IPS DF 6.9 (cell line): ENCODE measurements around the gene UNC79.

Experiments
- DNase-seq: peaks from one replicate; pipeline ENCODE4 v3.0.0-alpha.2; 2013; ENCODE audit warnings: low read depth, low spot score
- H3K27ac ChIP-seq: one replicate; pipeline ENCODE4 v1.5.1; 2013; ENCODE audit warnings: low read length, control low read depth
- H3K27me3 ChIP-seq: 2 replicates; pipeline ENCODE4 v1.6.1; 2013; ENCODE audit warnings: mild to moderate bottlenecking, low read length; ENCODE audit not compliant: control insufficient read depth, insufficient read depth
- H3K36me3 ChIP-seq: 2 replicates; pipeline ENCODE4 v1.6.1; 2013; ENCODE audit warnings: low read length; ENCODE audit not compliant: control insufficient read depth, insufficient read depth
- H3K4me1 ChIP-seq: 2 replicates; pipeline ENCODE4 v1.6.1; 2013; ENCODE audit warnings: low read length; ENCODE audit not compliant: control insufficient read depth, insufficient read depth
- H3K4me3 ChIP-seq: 2 replicates; pipeline ENCODE4 v1.5.1; 2013; ENCODE audit warnings: mild to moderate bottlenecking, low read length
- H3K9me3 ChIP-seq: 2 replicates; pipeline ENCODE4 v1.6.1; 2013; ENCODE audit warnings: low read length, inconsistent platforms; ENCODE audit not compliant: control insufficient read depth, insufficient read depth
- WGBS: extraction: QIAGEN DNeasy Blood & Tissue Kit; methylation state at CpG from one replicate; pipeline ENCODE4 v1.1.7; 2013; ENCODE audit warnings: mixed read lengths, missing lambda C conversion rate; ENCODE audit not compliant: insufficient read length, insufficient coverage; 5-methylcytosine and 5-hydroxymethylcytosine counted together

UNC79 gene

DNA sequence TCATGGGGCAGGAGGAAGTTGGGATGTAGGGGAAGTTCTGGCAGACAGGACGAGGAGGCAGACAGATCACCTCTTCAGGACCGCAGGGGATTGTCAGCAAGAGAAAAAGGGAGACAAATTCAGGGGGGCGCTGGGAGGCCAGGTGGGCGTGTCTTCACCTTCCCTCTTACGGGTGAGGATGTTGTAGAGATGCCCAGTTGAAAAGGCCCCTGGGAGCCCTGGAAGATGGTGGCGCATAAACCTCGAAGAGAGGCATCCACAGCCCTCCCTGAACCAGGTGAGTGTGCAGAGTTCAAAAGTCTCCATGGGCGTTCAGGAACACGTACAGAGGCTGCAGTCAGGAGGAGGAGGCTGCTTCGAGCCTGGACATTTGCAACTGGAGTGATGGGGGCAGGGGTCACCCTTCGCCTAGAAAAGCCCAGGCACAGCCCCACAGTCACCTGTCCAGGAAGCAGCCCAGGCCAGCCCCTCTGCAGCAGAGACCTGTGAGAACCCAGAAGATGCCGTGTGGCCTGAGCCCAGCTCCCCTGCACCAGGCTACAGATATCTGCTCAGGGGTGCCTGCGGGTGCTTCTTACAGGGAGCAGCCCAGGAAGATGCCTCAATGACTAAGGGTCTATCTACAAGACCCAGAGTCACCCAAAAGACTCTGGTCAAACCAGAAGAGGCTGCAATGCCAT is 283.1 kb downstream of the UNC79 start:
- Histone ChIP-seq H3K4me3 (no peak overlapping the region), H3K27me3 (no peaks in the 10 kb centered on the region), H3K9me3 (no peaks in the 10 kb centered on the region), H3K4me1 (peaks cover 7% of the 10 kb centered on the region), H3K27ac (no peak overlapping the region), H3K36me3 (no peaks in the 10 kb centered on the region)
- DNase-seq, result no peak
- WGBS, result no CpG with 5 or more reads among the region's 13 CpGs

DNA sequence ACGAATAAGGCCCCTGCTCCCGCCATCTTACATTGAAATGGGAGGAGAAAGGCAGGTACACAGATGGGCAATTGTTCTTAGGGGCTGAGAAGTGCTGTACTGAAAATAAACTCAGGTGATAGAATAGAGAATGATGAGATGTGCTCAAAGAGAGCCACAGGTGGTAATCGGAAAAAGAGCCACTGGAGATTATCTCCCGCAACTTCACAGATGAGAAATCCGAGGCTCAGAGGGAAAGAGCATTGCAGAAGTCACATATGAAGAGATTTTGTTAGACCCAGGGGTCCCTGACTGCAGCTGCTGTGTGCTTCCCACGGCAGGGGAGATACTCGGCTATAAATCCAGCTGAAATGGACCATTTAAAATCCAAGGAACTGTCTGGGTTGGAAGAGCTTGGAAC is 283.9 kb downstream of the UNC79 start:
- Histone ChIP-seq H3K36me3 (no peaks in the 10 kb centered on the region), H3K4me1 (peaks cover 7% of the 10 kb centered on the region), H3K9me3 (no peaks in the 10 kb centered on the region), H3K4me3 (no peak overlapping the region), H3K27me3 (no peaks in the 10 kb centered on the region), H3K27ac (no peak overlapping the region)
- WGBS, result no CpG with 5 or more reads among the region's 7 CpGs
- DNase-seq, result no peak

DNA sequence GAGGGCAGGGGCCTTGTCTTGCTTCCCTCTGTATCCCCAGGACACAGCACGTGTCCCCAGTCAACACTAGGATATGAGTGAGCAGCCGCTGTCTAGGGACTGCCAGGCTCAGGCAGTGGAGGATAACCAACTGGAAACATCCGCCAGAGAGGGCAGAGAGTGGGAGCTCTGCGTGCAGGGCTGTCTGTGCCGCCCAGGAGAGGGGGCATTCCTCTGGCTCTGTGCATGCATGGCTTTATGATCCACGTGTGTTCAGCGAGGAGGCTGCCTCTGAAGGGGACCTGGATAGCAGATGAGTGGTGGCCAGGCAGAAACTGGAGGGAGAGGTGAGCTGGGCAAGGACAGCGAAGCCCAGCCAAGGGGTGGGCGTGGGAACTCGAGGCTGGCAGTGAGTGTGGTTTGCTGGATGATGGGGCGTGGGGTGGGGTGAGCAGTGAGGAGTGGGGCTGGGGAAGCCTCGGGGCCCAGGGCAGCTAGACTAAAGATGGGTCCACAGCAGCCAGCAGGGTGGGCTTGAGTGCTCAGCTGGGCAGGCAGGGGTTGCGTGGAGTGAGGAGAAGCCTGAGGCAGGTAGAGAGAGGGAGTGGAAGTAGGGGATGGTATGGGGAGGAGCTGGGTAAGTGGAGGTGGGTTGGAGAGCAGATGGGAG is 284.7 kb downstream of the UNC79 start:
- no CpG with 5 or more reads among the region's 13 CpGs for WGBS
- Histone ChIP-seq H3K27ac (no peak overlapping the region), H3K4me3 (no peak overlapping the region), H3K36me3 (no peaks in the 10 kb centered on the region), H3K9me3 (no peaks in the 10 kb centered on the region), H3K27me3 (no peaks in the 10 kb centered on the region), H3K4me1 (peaks cover 7% of the 10 kb centered on the region)
- DNase-seq, result no peak

DNA sequence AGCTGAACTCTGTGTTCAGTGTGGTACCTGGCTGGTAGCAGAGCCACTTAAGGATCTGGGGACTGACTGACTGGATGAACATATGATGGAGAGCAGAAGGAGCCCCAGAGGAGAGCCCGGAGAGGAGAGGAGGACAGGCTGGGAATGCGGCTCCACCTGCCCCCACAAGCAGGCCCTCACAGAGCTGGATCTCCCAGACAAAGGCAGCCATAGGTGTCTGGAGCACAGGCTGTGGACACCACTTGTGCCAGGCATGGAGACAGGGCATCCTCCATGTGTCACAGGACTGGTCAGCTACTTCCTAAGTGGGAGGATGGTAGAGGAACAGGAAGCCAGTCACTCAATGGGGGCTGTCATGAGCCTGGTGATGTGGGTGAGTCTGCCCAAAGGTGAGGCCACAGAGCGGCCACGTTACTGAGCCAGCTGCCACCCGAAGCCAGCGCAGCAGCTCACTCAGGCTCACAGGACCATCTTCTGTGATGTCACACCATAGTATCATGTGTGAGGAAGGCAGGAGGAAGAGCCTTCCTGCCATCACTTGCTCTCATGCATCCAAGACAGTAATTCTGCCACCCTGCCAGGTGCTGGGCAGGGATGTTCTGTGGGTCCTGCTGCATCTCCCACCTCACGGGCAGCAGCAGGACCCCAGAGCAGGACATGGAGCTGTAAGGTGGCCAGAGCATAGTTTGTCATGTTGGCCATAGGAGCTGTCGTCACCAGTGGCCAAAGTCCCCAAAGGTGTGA is 285.4 kb downstream of the UNC79 start:
- Histone ChIP-seq H3K9me3 (no peaks in the 10 kb centered on the region), H3K4me3 (no peak overlapping the region), H3K36me3 (0 out of 2 replicates have a peak, but pooled peaks cover under 1% of the 10 kb centered on the region), H3K4me1 (peaks cover 7% of the 10 kb centered on the region), H3K27me3 (no peaks in the 10 kb centered on the region), H3K27ac (no peak overlapping the region)
- DNase-seq, result no peak
- no CpG with 5 or more reads among the region's 8 CpGs for WGBS

DNA sequence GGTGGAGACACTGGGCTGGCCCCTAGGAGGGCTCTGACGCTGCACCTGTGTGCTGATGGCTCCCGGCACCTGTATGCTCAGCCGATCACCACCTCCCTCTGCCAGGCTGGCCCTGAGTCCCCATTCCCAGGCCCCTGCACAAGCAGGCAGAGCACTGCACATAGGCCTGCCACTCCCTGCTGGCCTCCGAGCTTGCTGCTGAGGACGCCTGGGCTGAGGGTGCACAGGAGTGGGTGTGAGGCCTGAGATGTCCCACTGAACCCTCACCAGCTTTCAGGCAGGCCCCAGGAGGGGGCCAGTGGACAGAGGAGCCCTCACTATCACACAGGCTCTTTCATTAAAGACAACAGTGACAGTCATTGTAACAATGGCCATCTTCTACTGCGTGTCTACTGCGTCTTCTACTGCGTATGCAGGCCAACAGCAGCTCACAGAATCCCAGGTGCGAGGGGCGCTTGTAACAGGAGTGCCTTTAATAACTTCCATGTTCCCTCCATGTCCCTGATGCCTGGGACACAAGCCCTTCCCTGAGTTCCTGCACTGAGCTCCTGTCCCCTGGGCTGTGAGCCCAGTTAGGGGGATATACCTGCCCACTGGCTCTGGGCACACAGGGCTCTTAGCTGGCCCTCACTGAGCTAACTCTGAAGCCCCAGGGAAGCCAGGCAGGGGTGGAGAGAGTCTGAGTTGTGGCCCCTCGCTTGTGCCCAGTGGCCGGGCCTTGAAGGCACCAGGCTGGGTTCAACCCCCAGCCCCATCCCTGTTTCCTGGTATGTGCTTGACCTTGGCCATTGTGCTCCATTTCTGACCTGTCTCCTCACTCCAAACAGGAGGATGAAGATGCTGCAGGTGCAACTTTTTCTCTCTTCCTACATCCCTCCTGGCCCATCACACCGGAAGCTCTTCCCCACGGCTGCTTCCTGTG is 286.3 kb downstream of the UNC79 start:
- Histone ChIP-seq H3K4me1 (peaks cover 7% of the 10 kb centered on the region), H3K27ac (no peak overlapping the region), H3K4me3 (no peak overlapping the region), H3K27me3 (no peaks in the 10 kb centered on the region), H3K36me3 (0 out of 2 replicates have a peak, but pooled peaks cover 2% of the 10 kb centered on the region), H3K9me3 (no peaks in the 10 kb centered on the region)
- DNase-seq, result no peak
- WGBS, result no CpG with 5 or more reads among the region's 14 CpGs

DNA sequence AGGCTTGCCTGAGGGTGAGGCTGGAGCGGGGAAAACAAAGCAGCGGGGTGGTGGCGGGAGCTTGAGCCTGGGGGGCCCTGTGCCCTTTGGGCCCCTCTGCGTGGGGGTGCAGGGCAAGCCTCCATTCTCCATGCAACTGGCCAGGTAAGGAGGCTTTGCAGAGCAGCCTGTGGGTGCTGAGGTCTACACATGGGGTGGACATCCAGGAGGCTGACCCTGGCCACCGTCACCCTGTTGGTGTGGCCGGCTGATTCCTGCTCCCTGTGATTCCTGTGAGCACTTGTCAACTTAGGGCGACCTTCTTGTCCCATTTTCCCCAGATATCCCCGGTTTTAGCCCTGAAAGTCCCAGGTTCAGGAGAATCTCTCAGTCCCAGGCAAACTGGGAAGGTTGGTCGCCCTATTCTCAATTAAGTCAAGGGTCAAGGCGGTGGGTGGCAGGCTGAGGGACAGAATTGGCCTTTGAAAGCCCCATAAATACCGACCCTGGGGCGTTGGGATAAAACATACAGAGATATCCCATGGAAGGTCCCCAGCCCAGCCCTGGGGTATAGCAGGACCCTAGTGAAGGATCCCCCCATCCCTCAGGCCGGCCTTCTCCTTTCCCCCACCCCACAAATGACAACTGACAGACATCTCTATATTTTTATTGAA is 287.1 kb downstream of the UNC79 start:
- Histone ChIP-seq H3K36me3 (0 out of 2 replicates have a peak, but pooled peaks cover 2% of the 10 kb centered on the region), H3K9me3 (no peaks in the 10 kb centered on the region), H3K27ac (no peak overlapping the region), H3K4me3 (no peak overlapping the region; the same call in 1 of the 2 replicates), H3K27me3 (no peaks in the 10 kb centered on the region), H3K4me1 (peaks cover 4% of the 10 kb centered on the region)
- WGBS, result no CpG with 5 or more reads among the region's 13 CpGs
- DNase-seq, result no peak

DNA sequence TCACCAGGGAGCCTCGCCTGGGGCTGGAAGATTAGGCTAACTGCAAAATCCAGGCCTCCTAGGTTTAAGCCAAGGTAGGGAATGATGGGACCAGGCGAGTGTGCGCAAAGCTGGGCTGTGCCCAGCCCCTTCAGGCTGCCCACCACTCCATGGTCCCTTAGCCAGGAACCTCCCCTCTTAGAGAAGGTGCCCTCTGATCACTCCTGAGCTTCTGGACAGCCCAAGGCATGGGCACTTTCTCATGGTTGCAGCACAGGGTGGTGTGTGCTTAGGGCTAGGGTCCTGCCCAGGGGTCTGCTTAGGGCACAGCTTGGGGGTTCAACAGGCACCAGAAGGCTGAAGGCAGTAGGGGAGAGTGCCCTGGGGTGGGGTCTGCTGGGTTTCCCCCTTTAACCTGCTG is 288.5 kb downstream of the UNC79 start:
- Histone ChIP-seq H3K4me3 (no peak overlapping the region), H3K27ac (no peak overlapping the region), H3K4me1 (no peaks in the 10 kb centered on the region), H3K27me3 (no peaks in the 10 kb centered on the region), H3K36me3 (0 out of 2 replicates have a peak, but pooled peaks cover 2% of the 10 kb centered on the region), H3K9me3 (no peaks in the 10 kb centered on the region)
- DNase-seq, result no peak
- WGBS, result no CpG with 5 or more reads among the region's 3 CpGs

DNA sequence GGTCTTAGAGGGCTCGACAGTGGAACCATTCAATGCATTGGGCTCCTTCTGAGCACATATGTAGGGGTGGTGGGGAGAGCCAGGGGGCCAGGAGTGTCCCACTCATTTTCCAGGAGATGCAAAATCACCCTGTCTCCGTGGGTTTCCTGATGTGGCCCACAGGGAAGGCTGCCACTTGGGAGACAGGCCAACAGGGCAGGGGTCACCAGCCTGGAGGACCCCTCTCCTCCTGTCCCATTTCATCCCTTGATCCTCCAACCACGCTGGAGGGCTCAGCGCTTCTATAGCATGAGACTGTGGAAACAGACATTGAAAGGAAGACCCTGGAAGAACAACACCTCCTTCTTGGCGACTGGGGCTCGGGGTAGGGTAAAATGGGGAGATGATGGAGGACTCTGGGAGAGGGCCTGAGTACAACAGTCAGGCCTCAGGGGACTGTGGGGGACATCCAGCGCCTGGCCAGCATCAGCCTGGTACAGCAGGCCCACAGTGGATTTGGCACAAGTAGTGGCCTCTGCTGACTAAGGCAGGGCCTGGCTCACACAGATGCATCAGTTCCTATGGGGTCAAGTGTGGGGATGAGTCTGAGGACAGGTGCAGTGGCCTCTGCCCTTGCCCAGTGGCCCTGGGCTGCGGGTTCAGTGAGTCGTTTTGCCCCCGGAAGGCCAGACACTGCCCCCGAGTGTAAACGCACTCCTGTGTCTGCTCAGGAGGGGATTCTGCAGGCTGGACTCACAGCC is 289.5 kb downstream of the UNC79 start:
- H3K9me3 ChIP-seq, result no peaks in the 10 kb centered on the region
- WGBS, result no CpG with 5 or more reads among the region's 12 CpGs
- no peak for DNase-seq
- H3K36me3 ChIP-seq, result 0 out of 2 replicates have a peak, but pooled peaks cover 2% of the 10 kb centered on the region
- H3K27me3 ChIP-seq, result no peaks in the 10 kb centered on the region
- H3K4me1 ChIP-seq, result peaks cover 2% of the 10 kb centered on the region; the same call in 1 of the 2 replicates
- H3K27ac ChIP-seq, result no peak overlapping the region
- no peak overlapping the region for H3K4me3 ChIP-seq

DNA sequence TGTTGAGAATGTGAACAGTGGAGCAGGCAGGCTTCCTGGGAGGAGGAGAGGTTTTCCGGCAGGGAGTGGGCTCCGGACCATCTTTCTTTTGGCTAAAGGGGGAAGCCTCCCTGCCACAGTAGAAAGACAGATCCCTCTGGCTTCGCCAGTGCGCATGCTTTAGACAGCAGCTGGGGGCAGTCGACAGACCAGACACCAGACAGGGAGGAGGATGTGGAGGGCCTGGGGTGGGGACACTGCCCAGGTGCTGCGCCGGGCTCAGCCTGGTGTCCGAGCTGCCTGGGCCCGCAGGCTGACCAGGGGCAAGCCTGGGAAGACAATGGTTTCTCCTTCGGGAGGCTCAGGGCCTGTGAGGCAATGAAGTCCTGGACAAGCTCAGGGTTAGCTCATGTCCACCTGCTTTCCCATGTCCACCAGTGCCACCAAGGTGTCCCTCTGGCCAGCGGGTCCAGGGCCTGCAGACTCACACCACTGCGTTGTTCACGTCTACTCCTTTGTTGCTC is 290.3 kb downstream of the UNC79 start:
- no CpG with 5 or more reads among the region's 13 CpGs for WGBS
- no peak for DNase-seq

More for the DNA sequence above, 290.3 kb downstream of the UNC79 start:
- no peak overlapping the region for H3K27ac ChIP-seq
- H3K36me3 ChIP-seq, result 0 out of 2 replicates have a peak, but pooled peaks cover 2% of the 10 kb centered on the region
- H3K4me3 ChIP-seq, result no peak overlapping the region
- H3K9me3 ChIP-seq, result no peaks in the 10 kb centered on the region
- peaks cover 2% of the 10 kb centered on the region; the same call in 1 of the 2 replicates for H3K4me1 ChIP-seq
- H3K27me3 ChIP-seq, result no peaks in the 10 kb centered on the region
